H1 (cell line): Measurements from ENCODE around the gene TENT4A. TPM values are rescaled to one million over a fixed set of nuclear protein-coding genes. Genes with fewer than 3 reads are reported as not detected.

Experiments
- ASH2L ChIP-seq: fragments of 200-600, 300-600 bp; sonication (generic); IDR thresholded peaks from one replicate; pipeline ENCODE4 v1.7.1; 2017; ENCODE audit warnings: low read length
- BCL11A ChIP-seq, 2 experiments: IDR thresholded peaks; one replicate each; pipeline ENCODE4 v1.6.1; 2011; ENCODE audit warnings: low read depth in 2 of 2, low read length in 2 of 2, mild to moderate bottlenecking in 2 of 2
- CBX8 ChIP-seq: fragments of 300-800, 300-1000 bp; sonication (generic); IDR thresholded peaks from 2 replicates; pipeline ENCODE4 v1.7.1; 2016; ENCODE audit warnings: low read depth, low read length, borderline replicate concordance
- CHD1 ChIP-seq: IDR thresholded peaks from 2 replicates; pipeline ENCODE4 v1.6.1; 2012; ENCODE audit warnings: low read depth, low read length, improper control_type of control experiment
- CHD7 ChIP-seq: fragments of 300-600 bp; sonication (generic); IDR thresholded peaks from 2 replicates; pipeline ENCODE4 v1.7.1; 2012; ENCODE audit warnings: low read length, moderate library complexity, mild to moderate bottlenecking, inconsistent platforms; ENCODE audit not compliant: insufficient replicate concordance
- CREB1 ChIP-seq: IDR thresholded peaks from 2 replicates; pipeline ENCODE4 v1.6.1; 2012; ENCODE audit warnings: inconsistent platforms
- GTF2F1 ChIP-seq: IDR thresholded peaks from 2 replicates; pipeline ENCODE4 v1.6.1; 2012; ENCODE audit warnings: low read depth, low read length, improper control_type of control experiment, borderline replicate concordance
- KDM1A ChIP-seq: fragments of 200-600, 300-600 bp; sonication (generic); IDR thresholded peaks from 2 replicates; pipeline ENCODE4 v1.7.1; 2016; ENCODE audit warnings: mild to moderate bottlenecking, low read length, borderline replicate concordance
- NANOG ChIP-seq: IDR thresholded peaks from 2 replicates; pipeline ENCODE4 v1.6.1; 2011; ENCODE audit warnings: low read length, low read depth, mild to moderate bottlenecking, inconsistent platforms; ENCODE audit not compliant: insufficient read depth, poor library complexity, severe bottlenecking
- POLR2AphosphoS5 ChIP-seq: IDR thresholded peaks from 2 replicates; pipeline ENCODE4 v1.6.1; 2011; ENCODE audit warnings: low read depth, low read length
- SIRT6 ChIP-seq: IDR thresholded peaks from one replicate; pipeline ENCODE4 v1.7.1; 2012; ENCODE audit warnings: low read length, inconsistent platforms
- polyA plus RNA-seq, 7 experiments: library from polyadenylated mRNA; depleted of rRNA in 3 of 7; stranded (reverse) in 5 of 7; unstranded in 2 of 7; fragments of >200 nt in 5 of 7; fragments of 200-250 nt in 2 of 7; gene quantifications; 1 replicate in 5 of 7; 2 replicates in 1 of 7; 4 replicates in 1 of 7; pipeline versions ENCODE4 v1.2.1 to v1.2.3, GENCODE V29; 2011 to 2013; ENCODE audit warnings: missing spikeins in 2 of 7, mixed read lengths in 2 of 7
- total RNA-seq: library from RNA; stranded (reverse); fragmentation: NEBNext Ultra II Directional; extraction: Animal tissue kit (Norgen Biotek cat#: 25700); gene quantifications from 2 replicates; pipeline ENCODE4 v1.2.1, GENCODE V29; 2021

TENT4A gene
- total and polyA plus RNA-seq, 2 of the 8 experiments (the other 6 are each of a cell fraction or from before 2014, with no cell fraction given): 8.9 to 25.1 TPM

- TF ChIP-seq CHD7 (no peak), SIRT6 (no peak), KDM1A (no peak), CBX8 (no peak), GTF2F1 (no peak), POLR2AphosphoS5 (no peak), CREB1 (no peak), ASH2L (no peak), BCL11A (IDR thresholded peaks at IDR 0.05; ENCODE audit: low read depth in 2 of 2, low read length in 2 of 2) (no peak), CHD1 (no peak), NANOG (no peak)
Measured at GRCh38 chr5:6754766-6755165, 41.5 kb downstream of the TENT4A start (continued).
